ENCODE data around the gene FAM149A.

DNA sequence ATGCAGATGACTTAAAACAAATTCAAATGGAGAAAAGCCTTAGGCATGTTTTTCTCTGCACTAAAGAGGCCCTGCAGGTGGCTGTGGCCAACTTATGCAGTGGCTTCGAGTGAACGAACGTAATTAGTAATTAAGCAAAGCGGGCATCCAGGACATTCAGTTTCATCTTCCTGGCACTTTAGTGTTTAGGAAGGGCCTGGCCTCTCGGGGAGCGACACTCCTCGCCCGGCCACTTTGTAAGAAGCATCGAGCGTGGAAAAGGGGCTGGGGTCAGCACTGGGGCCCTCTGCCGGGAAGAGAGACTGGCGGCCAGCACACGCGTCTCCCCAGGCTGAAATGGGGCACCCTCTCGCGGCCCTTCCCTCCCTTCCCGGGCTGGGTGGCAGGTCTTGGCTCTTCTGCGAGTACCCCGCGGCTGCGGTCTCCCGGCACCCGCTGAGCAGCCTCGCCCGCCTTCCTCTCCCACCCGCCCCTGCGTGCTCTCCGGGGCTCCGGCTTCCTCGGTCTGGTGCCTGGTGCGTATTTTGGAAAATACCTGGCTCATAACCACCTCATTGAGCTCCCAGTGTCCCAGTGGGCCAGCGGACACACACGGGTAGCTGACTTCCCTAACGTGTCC, 86.2 kb downstream of the FAM149A start:
- TF ChIP-seq ARNT (IDR thresholded peaks at IDR 0.05) (no peak), ELF4 (IDR thresholded peaks at IDR 0.05) (no peak), BHLHE40 (IDR thresholded peaks at IDR 0.05; ENCODE audit: borderline replicate concordance) (no peak), TARDBP (IDR thresholded peaks at IDR 0.05) (no peak), CTBP1 (IDR thresholded peaks at IDR 0.05; ENCODE audit: borderline replicate concordance) (no peak), FOXA1 (IDR thresholded peaks at IDR 0.05) (no peak), SP1 (IDR thresholded peaks at IDR 0.05) (no peak), SUZ12 (IDR thresholded peaks at IDR 0.05) (no peak), FOXK2 (IDR thresholded peaks at IDR 0.05) (no peak)

Data from HEK293T (cell line).